ENCODE results near the gene ATXN1.

The ATXN1 gene

DNA sequence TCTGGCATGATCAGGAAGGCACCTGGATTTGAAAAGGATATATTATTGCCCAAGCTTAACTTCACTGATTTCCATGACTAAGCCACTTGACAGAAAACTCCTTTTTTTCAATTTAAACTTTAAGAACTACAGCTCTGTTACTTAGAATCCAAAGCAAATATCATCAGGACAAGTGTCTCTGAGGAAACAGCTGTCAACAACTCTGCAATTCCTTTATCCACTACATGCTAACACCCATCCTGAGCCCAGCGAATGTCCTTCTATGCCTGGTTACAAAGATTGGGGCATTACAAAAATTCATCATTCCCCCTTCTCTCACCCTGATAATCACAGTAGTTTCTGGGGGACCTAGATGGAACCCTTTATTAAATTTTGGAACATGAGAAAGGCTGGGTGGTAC lies 386.1 kb downstream of the ATXN1 start:
- TF ChIP-seq ZFP3 (CRISPR knock-in tag; IDR thresholded peaks at IDR 0.05) = no peak
- TF ChIP-seq ZNF565 (CRISPR knock-in tag; conservative IDR thresholded peaks at IDR 0.05; ENCODE audit: low read depth) = no peak
- TF ChIP-seq ZFP30 (CRISPR knock-in tag; IDR thresholded peaks at IDR 0.05) = no peak
- no peak for TF ChIP-seq ARNTL (CRISPR knock-in tag; IDR thresholded peaks at IDR 0.05; ENCODE audit: borderline replicate concordance, low read depth)
- ATAC-seq = no peak

DNA sequence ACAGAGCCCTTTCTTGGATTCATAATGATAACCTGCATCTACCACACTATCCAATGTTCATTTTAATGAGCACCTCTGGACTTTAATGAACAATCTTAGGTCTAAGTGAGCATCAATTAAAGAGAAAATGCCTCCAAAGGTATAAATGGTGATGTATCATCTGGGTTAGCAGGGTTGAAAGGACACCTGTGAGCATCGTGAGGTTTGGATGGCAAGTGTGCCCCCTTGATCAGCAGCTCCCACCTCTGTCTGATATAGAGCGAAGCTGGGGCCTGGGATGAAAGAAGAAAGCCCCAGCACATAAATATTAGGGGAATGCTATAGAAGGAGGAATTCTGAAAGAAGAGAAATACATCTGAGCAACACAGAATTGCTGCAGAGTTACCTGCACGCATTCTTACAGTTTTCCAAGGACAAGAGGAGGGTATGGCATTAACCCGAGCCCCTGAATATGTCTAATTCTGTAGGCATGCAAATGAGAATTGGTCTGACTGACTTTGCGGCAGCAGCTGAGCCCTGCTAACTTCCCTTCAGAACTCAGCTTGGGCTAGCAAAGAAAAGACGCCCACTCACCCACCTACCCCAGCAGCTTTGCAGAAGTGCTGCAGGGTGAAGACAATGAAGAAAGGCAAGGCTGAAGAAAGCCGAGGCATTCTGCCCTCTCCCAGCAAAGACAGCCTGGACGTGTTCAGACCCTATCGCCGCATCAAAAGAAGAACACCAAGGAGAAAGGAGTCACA lies 386.6 kb downstream of the ATXN1 start:
- TF ChIP-seq OSR1 (CRISPR knock-in tag; IDR thresholded peaks at IDR 0.05) = no peak
- no peak for TF ChIP-seq BACH2 (CRISPR knock-in tag; IDR thresholded peaks at IDR 0.05; ENCODE audit: borderline replicate concordance)
- TF ChIP-seq, protein P1, sequence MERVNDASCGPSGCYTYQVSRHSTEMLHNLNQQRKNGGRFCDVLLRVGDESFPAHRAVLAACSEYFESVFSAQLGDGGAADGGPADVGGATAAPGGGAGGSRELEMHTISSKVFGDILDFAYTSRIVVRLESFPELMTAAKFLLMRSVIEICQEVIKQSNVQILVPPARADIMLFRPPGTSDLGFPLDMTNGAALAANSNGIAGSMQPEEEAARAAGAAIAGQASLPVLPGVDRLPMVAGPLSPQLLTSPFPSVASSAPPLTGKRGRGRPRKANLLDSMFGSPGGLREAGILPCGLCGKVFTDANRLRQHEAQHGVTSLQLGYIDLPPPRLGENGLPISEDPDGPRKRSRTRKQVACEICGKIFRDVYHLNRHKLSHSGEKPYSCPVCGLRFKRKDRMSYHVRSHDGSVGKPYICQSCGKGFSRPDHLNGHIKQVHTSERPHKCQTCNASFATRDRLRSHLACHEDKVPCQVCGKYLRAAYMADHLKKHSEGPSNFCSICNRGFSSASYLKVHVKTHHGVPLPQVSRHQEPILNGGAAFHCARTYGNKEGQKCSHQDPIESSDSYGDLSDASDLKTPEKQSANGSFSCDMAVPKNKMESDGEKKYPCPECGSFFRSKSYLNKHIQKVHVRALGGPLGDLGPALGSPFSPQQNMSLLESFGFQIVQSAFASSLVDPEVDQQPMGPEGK (CRISPR knock-in tag; IDR thresholded peaks at IDR 0.05; ENCODE audit: borderline replicate concordance) = no peak
- no peak for TF ChIP-seq ZNF70 (CRISPR knock-in tag; IDR thresholded peaks at IDR 0.05)
- TF ChIP-seq ESRRG (CRISPR knock-in tag; IDR thresholded peaks at IDR 0.05) = no peak
- no peak for TF ChIP-seq ZC3H10 (CRISPR knock-in tag; IDR thresholded peaks at IDR 0.05)
- TF ChIP-seq, protein P2, sequence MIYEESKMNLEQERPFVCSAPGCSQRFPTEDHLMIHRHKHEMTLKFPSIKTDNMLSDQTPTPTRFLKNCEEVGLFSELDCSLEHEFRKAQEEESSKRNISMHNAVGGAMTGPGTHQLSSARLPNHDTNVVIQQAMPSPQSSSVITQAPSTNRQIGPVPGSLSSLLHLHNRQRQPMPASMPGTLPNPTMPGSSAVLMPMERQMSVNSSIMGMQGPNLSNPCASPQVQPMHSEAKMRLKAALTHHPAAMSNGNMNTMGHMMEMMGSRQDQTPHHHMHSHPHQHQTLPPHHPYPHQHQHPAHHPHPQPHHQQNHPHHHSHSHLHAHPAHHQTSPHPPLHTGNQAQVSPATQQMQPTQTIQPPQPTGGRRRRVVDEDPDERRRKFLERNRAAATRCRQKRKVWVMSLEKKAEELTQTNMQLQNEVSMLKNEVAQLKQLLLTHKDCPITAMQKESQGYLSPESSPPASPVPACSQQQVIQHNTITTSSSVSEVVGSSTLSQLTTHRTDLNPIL (CRISPR knock-in tag; IDR thresholded peaks at IDR 0.05; ENCODE audit: low read depth) = no peak
- TF ChIP-seq, protein P3, sequence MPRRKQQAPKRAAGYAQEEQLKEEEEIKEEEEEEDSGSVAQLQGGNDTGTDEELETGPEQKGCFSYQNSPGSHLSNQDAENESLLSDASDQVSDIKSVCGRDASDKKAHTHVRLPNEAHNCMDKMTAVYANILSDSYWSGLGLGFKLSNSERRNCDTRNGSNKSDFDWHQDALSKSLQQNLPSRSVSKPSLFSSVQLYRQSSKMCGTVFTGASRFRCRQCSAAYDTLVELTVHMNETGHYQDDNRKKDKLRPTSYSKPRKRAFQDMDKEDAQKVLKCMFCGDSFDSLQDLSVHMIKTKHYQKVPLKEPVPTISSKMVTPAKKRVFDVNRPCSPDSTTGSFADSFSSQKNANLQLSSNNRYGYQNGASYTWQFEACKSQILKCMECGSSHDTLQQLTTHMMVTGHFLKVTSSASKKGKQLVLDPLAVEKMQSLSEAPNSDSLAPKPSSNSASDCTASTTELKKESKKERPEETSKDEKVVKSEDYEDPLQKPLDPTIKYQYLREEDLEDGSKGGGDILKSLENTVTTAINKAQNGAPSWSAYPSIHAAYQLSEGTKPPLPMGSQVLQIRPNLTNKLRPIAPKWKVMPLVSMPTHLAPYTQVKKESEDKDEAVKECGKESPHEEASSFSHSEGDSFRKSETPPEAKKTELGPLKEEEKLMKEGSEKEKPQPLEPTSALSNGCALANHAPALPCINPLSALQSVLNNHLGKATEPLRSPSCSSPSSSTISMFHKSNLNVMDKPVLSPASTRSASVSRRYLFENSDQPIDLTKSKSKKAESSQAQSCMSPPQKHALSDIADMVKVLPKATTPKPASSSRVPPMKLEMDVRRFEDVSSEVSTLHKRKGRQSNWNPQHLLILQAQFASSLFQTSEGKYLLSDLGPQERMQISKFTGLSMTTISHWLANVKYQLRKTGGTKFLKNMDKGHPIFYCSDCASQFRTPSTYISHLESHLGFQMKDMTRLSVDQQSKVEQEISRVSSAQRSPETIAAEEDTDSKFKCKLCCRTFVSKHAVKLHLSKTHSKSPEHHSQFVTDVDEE (CRISPR knock-in tag; IDR thresholded peaks at IDR 0.05) = no peak
- TF ChIP-seq, protein P4, sequence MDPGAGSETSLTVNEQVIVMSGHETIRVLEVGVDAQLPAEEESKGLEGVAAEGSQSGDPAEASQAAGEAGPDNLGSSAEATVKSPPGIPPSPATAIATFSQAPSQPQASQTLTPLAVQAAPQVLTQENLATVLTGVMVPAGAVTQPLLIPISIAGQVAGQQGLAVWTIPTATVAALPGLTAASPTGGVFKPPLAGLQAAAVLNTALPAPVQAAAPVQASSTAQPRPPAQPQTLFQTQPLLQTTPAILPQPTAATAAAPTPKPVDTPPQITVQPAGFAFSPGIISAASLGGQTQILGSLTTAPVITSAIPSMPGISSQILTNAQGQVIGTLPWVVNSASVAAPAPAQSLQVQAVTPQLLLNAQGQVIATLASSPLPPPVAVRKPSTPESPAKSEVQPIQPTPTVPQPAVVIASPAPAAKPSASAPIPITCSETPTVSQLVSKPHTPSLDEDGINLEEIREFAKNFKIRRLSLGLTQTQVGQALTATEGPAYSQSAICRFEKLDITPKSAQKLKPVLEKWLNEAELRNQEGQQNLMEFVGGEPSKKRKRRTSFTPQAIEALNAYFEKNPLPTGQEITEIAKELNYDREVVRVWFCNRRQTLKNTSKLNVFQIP (CRISPR knock-in tag; IDR thresholded peaks at IDR 0.05; ENCODE audit: borderline replicate concordance, low read depth) = no peak
- no peak for ATAC-seq

DNA sequence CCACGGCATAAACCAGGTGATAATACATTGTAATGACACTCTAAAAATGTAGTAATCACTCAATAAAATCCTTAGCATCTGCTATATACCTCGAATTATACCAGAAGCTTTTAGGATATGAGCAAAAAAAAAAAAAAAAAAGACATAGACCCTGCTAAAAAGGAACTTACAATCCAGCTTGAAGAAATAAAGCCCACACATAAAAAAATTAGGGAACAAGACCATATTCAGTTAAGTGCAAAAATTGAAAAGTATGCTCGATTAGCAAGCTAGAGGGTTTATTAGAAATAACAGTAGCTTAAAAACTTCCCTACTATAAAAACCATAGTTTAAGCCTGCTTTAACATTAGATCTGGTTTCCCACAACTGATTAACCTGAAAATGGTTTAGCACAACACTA lies 387.2 kb downstream of the ATXN1 start:
- ATAC-seq = no peak
- TF ChIP-seq ZNF70 (CRISPR knock-in tag; IDR thresholded peaks at IDR 0.05) (no peak), BACH2 (CRISPR knock-in tag; IDR thresholded peaks at IDR 0.05; ENCODE audit: borderline replicate concordance) (no peak), CSDC2 (CRISPR knock-in tag; IDR thresholded peaks at IDR 0.05) (no peak), PPARA (CRISPR knock-in tag; IDR thresholded peaks at IDR 0.05; ENCODE audit: borderline replicate concordance) (no peak), TOX (CRISPR knock-in tag; IDR thresholded peaks at IDR 0.05; ENCODE audit: borderline replicate concordance) (no peak), ARNTL (CRISPR knock-in tag; IDR thresholded peaks at IDR 0.05; ENCODE audit: borderline replicate concordance, low read depth) (no peak)
- TF ChIP-seq, protein P3 (CRISPR knock-in tag; IDR thresholded peaks at IDR 0.05) = no peak
